Epithelial cell of esophagus (primary cell): ENCODE data around the gene NAT9.
A peak's percentile ranks its signal among the peaks of the same experiment; 100 is the strongest.

Experiments
- DNase-seq: peaks from one replicate; pipeline ENCODE4 v3.0.0; 2010; ENCODE audit warnings: low read depth
- H3K4me3 ChIP-seq: 2 replicates; pipeline ENCODE4 v1.5.1; 2011; ENCODE audit warnings: mild to moderate bottlenecking, low read length, control low read depth
- CTCF ChIP-seq: IDR thresholded peaks from 2 replicates; pipeline ENCODE4 v1.5.1; 2011; ENCODE audit warnings: low read depth, mild to moderate bottlenecking, low read length, control low read depth, inconsistent platforms; ENCODE audit not compliant: insufficient read depth; ENCODE audit errors: missing control alignments

The NAT9 gene

DNA sequence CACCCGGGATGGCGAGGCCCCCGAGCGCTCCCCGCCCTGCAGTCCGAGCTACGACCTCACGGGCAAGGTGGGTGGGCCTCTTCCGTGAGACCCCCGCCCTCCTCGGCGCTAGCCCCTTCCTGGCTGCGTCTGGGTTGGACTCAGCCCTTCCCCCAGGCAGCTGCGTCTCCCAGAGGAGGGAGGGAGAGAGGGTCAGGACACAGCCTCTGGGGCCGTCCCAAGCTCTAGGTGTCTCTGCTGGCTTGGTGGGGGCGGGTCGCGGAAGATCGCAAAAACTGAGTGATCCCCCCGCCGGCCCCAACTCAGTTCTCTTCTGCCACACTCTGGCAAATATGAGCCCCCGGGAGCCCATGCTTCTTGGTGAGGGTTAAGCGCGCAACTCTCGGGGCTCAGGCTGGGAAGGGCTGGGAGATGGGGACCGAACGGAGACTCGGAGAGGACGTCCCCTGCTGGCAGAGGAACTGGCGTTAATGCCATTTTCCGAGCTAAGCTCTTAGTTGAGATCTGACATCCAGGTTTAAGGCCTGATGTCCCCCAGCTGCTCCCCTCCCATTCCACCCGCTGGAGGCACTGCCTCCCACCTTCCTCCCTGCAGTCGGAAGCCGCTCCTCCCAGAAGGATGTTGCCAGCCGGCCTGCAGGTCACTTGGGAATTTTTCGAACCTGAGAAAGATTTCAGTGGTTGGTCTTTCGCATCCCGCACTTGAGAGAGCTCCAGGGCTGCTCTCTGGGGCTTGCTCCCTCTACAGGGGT lies 38.7 kb downstream of the NAT9 start:
- H3K4me3 ChIP-seq, result no peak overlapping the region
- no peak for DNase-seq
- peak; percentile 27 for TF ChIP-seq CTCF

DNA sequence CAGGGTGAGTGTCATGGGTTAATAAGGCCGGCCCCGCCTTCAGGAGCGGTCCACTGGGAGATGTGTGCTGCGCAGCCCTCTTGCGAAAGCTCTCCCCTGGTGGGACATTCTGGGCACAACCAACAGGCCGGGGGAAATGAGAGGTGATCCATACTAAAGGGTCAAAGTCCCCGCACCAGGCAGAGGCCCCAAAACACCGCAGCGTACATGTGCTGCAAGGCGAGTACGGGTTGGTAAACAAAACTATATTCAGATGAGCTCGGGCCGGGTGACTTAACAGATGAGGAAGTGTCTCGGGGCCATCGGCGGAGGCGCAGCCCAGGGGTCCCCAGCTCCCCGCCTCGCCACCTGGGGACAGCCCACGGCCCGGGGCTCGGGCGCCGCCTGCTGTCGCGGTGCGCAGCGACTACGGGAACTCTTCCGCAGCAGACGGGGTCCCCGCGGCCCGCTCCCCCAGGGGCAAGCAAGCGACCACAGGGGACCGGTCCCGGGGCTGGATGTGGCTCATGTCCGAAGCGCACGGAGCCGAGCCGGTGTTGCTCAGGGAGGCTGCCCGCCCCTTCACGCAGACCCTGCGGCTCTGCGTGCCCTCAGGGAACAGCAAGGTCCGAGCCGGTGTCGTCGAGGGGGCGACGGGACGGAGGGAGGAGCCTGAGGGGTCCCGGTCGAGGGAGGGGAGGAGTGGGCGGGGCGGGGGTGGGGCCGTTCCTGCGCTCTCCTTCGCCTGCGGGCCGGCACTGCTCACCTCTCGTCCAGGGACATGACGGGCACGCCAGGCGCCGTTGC lies 39.4 kb downstream of the NAT9 start, which contains the start of gene RAB37:
Gene RAB37 (plus strand): TSS at position 744 of the 786 bp plus-strand sequence. CDS start 17 bp downstream, at position 761.
- no peak for DNase-seq
- no peak within 1 kb of the TSS for H3K4me3 ChIP-seq
- TF ChIP-seq CTCF, result no peak

DNA sequence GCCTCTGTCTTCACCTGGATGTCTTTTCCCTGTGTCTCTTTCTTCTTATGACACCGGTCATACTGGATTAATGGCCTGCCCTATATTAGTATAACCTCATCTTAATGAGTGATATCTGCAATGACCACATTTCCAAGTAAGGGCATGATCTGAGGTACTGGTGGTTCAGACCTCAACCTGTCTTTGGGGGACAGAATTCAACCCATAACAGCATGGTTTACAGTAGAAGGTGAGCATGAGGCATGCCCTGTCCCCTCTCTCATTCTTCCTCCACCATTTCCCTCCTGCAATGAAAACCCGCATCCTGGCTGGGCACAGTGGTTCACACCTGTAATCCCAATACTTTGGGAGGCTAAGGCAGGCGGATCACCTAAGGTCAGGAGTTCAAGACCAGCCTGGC lies 41.9 kb downstream of the NAT9 start:
- TF ChIP-seq CTCF, result no peak
- no peak overlapping the region for H3K4me3 ChIP-seq
- no peak for DNase-seq

GRCh38 chr17:74733365-74734122 lies 42.6 kb downstream of the NAT9 start:
- DNase-seq, result no peak
- H3K4me3 ChIP-seq, result no peak overlapping the region
- no peak for TF ChIP-seq CTCF

DNA sequence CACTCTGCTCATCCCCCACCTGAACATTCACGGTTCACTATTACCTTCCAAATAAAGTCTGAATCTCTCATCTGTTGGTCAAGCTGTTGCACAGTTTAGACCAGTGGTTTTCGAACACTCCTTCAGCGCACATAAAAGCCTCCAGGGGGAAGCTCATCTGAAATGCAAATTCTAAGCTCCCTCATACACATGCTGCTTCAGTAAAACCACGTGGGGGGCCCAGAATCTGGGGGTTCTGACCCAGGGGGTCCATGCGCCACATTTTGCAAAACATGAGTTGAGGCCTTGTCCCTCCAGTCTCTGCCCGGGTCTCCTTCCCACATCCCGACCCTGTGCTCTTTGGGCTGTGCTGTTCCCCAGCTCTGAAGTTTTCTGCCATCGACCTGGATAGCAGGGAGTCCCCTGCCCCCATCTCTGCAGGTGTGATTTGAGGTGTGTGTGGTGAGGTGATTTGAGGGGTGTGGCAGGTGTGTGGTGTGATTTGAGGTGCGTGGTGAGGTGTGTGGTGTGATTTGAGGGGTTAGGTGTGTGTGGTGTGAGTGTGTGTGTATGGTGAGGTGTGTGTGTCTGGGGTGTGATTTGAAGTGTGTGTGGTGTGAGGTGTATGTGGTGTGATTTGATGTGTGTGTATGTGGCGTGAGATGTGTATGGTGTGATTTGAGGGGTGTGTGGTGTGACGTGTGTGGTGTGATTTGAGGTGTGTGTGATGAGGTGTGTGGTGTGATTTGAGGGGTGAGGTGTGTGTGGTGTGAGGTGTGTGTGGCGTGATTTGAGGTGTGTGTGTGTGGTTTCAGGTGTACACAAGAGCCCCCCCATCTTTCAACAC lies 43.9 kb downstream of the NAT9 start:
- TF ChIP-seq CTCF, result no peak
- H3K4me3 ChIP-seq, result no peak overlapping the region
- no peak for DNase-seq

GRCh38 chr17:74731347-74731605 lies 44.9 kb downstream of the NAT9 start:
- DNase-seq, result no peak
- TF ChIP-seq CTCF, result no peak
- H3K4me3 ChIP-seq, result no peak overlapping the region
